SK-N-SH treated with all-trans-retinoic acid at 6 μM for 48 hours (cell line): ENCODE results near the gene FAM219B.

Source experiments
- GLIS3 ChIP-seq: fragments of 250-450 bp; sonication (Bioruptor Pico); IDR thresholded peaks from 2 replicates; pipeline ENCODE4 v1.5.0; 2020; ENCODE audit warnings: mild to moderate bottlenecking, moderate library complexity
- ISL1 ChIP-seq: fragments of 250-450 bp; sonication (Bioruptor Pico); IDR thresholded peaks from 2 replicates; pipeline ENCODE4 v2.1.2; 2022; ENCODE audit warnings: mild to moderate bottlenecking, moderate library complexity
- SNAI2 ChIP-seq: fragments of 250-450 bp; sonication (Bioruptor Pico); IDR thresholded peaks from 2 replicates; pipeline ENCODE4 v1.5.0; 2020; ENCODE audit warnings: mild to moderate bottlenecking, moderate library complexity
- TCF4 ChIP-seq: fragments of 250-450 bp; sonication (Bioruptor Pico); IDR thresholded peaks from 2 replicates; pipeline ENCODE4 v1.8.0; 2021; ENCODE audit warnings: mild to moderate bottlenecking, moderate library complexity, borderline replicate concordance
- ZFP3 ChIP-seq: fragments of 250-450 bp; sonication (Bioruptor Pico); IDR thresholded peaks from 2 replicates; pipeline ENCODE4 v1.5.0; 2020; ENCODE audit warnings: mild to moderate bottlenecking, moderate library complexity
- ZNF565 ChIP-seq: fragments of 450-650 bp; formaldehyde crosslinking; conservative IDR thresholded peaks from 2 replicates; pipeline ENCODE4 v1.5.0; 2020; ENCODE audit warnings: low read depth, mild to moderate bottlenecking, moderate library complexity
- TF ChIP-seq, protein P1 (sequence below): fragments of 250-450 bp; sonication (Bioruptor Pico); IDR thresholded peaks from 2 replicates; pipeline ENCODE4 v1.5.1; 2020; ENCODE audit warnings: low read depth, mild to moderate bottlenecking, moderate library complexity
- TF ChIP-seq, protein P2 (sequence below): fragments of 250-450 bp; sonication (Bioruptor Pico); IDR thresholded peaks from 2 replicates; pipeline ENCODE4 v1.8.0; 2020; ENCODE audit warnings: mild to moderate bottlenecking, moderate library complexity, borderline replicate concordance

DNA sequence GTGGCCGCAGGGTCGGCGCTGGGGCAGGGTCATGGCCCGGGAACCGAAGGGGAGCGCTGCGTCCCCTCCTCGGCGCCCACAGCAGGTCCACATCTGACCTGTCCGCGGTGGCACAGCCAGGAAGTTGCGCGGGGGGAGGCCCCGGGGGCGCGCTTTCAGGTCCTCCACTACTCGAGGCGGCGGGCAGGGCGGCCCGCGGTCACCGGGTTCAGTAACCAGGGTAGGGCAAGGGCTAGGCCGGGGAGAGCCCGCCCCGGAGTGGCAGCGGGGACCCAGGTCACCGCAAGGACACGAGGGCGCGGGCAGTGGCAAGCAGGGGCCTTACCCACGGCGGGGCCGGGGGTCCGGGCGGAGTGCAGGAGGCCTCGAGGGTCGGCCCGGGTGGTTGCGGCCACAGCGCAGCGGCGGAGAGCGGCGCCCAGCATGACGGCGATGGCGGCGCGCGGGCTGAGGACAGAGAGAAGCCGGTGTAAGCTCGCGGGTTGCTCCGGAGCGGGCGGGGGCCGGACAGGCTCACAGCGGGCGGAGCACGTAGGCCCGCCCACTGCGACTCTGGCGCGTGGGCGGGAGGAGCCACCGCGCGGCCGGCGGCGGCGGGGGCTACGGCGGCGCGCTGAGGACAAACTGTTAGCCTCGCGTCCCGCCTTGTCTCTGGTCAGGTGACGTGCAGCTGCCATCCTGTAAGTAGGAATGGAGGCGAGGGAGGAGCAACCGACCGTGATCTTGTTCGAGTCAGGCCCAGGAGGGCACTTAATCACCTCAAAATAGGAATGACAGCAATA lies 31.1 kb upstream of the FAM219B start, which contains the start of gene COX5A:
- no peak for TF ChIP-seq ZNF565 (CRISPR knock-in tag)
- TF ChIP-seq TCF4 (CRISPR knock-in tag) = no peak
- TF ChIP-seq, protein P1, sequence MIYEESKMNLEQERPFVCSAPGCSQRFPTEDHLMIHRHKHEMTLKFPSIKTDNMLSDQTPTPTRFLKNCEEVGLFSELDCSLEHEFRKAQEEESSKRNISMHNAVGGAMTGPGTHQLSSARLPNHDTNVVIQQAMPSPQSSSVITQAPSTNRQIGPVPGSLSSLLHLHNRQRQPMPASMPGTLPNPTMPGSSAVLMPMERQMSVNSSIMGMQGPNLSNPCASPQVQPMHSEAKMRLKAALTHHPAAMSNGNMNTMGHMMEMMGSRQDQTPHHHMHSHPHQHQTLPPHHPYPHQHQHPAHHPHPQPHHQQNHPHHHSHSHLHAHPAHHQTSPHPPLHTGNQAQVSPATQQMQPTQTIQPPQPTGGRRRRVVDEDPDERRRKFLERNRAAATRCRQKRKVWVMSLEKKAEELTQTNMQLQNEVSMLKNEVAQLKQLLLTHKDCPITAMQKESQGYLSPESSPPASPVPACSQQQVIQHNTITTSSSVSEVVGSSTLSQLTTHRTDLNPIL = no peak
- no peak for TF ChIP-seq ISL1 (CRISPR knock-in tag)
- TF ChIP-seq ZFP3 = no peak
- no peak for TF ChIP-seq GLIS3 (CRISPR knock-in tag)
- TF ChIP-seq, protein P2, sequence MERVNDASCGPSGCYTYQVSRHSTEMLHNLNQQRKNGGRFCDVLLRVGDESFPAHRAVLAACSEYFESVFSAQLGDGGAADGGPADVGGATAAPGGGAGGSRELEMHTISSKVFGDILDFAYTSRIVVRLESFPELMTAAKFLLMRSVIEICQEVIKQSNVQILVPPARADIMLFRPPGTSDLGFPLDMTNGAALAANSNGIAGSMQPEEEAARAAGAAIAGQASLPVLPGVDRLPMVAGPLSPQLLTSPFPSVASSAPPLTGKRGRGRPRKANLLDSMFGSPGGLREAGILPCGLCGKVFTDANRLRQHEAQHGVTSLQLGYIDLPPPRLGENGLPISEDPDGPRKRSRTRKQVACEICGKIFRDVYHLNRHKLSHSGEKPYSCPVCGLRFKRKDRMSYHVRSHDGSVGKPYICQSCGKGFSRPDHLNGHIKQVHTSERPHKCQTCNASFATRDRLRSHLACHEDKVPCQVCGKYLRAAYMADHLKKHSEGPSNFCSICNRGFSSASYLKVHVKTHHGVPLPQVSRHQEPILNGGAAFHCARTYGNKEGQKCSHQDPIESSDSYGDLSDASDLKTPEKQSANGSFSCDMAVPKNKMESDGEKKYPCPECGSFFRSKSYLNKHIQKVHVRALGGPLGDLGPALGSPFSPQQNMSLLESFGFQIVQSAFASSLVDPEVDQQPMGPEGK (CRISPR knock-in tag) = no peak
- no peak for TF ChIP-seq SNAI2 (CRISPR knock-in tag)
